ENCODE data around the gene ZNF831.

ZNF831 gene

GRCh38 chr20:59217173-59217572 is 53.6 kb downstream of the ZNF831 start:
- DNase-seq, result no peak

GRCh38 chr20:59217794-59218280 is 54.2 kb downstream of the ZNF831 start:
- no peak for DNase-seq

GRCh38 chr20:59219211-59219610 is 55.6 kb downstream of the ZNF831 start:
- no peak for DNase-seq

- DNase-seq, result no peak
Measured at GRCh38 chr20:59220161-59220560, 56.5 kb downstream of the ZNF831 start.

GRCh38 chr20:59221049-59221706 is 57.6 kb downstream of the ZNF831 start:
- DNase-seq, result no peak

GRCh38 chr20:59221707-59222252 is 58.2 kb downstream of the ZNF831 start:
- no peak for DNase-seq

- DNase-seq, result peak; percentile 66
Measured at GRCh38 chr20:59222253-59223181, 58.9 kb downstream of the ZNF831 start.

GRCh38 chr20:59223182-59223601 is 59.6 kb downstream of the ZNF831 start:
- DNase-seq, result no peak

GRCh38 chr20:59223750-59224149 is 60.1 kb downstream of the ZNF831 start:
- DNase-seq, result no peak

- no peak for DNase-seq
Measured at GRCh38 chr20:59224236-59224635, 60.6 kb downstream of the ZNF831 start.

GRCh38 chr20:59230385-59230784 is 66.8 kb downstream of the ZNF831 start:
- no peak for DNase-seq

GRCh38 chr20:59231124-59231804 is 67.6 kb downstream of the ZNF831 start:
- DNase-seq, result no peak

- DNase-seq, result peak; percentile 33
Measured at GRCh38 chr20:59232618-59233017, 69.0 kb downstream of the ZNF831 start.

GRCh38 chr20:59235226-59235625 is 71.6 kb downstream of the ZNF831 start:
- no peak for DNase-seq

- no peak for DNase-seq
Measured at GRCh38 chr20:59240006-59240405, 76.4 kb downstream of the ZNF831 start.

GRCh38 chr20:59242714-59243626 is 79.3 kb downstream of the ZNF831 start:
- no peak for DNase-seq

- no peak for DNase-seq
Measured at GRCh38 chr20:59246691-59247400, 83.2 kb downstream of the ZNF831 start.

- DNase-seq, result peak; percentile 30
Measured at GRCh38 chr20:59247731-59248684, 84.4 kb downstream of the ZNF831 start.

- DNase-seq, result no peak
Measured at GRCh38 chr20:59250293-59250692, 86.7 kb downstream of the ZNF831 start.

- DNase-seq, result no peak
Measured at GRCh38 chr20:59253325-59253724, 89.7 kb downstream of the ZNF831 start.
